GDM1 (cell line): Measurements from ENCODE around the gene RGS6.
"Not testable (repeated sequence)": the region's sequence is repeated elsewhere in the genome, so short reads cannot be mapped to it uniquely, and the experiment has no call there.

Experiments
- DNase-seq: peaks from one replicate; lab custom pipeline; 2025; lab: John Stamatoyannopoulos, UW

The RGS6 gene

GRCh38 chr14:71932229-71932981 lies at the start of gene RGS6:
Gene RGS6, plus strand, starts transcription at chr14:71932429.
- DNase-seq = peak; percentile 5

- DNase-seq = no peak
Observed at GRCh38 chr14:71883094-71883493, 49.1 kb upstream of the RGS6 start.

- DNase-seq = no peak
Observed at GRCh38 chr14:71885301-71885700, 46.9 kb upstream of the RGS6 start.

GRCh38 chr14:71887802-71888201 lies 44.4 kb upstream of the RGS6 start:
- not testable (repeated sequence) for DNase-seq

GRCh38 chr14:71890541-71890940 lies 41.7 kb upstream of the RGS6 start:
- DNase-seq = no peak

GRCh38 chr14:71891185-71891584 lies 41.0 kb upstream of the RGS6 start:
- DNase-seq = no peak

- no peak for DNase-seq
Observed at GRCh38 chr14:71891970-71892369, 40.3 kb upstream of the RGS6 start.

GRCh38 chr14:71905031-71905430 lies 27.2 kb upstream of the RGS6 start:
- no peak for DNase-seq

- no peak for DNase-seq
Observed at GRCh38 chr14:71905860-71906259, 26.4 kb upstream of the RGS6 start.

GRCh38 chr14:71907793-71908515 lies 24.3 kb upstream of the RGS6 start:
- DNase-seq = no peak

- no peak for DNase-seq
Observed at GRCh38 chr14:71911669-71912068, 20.6 kb upstream of the RGS6 start.

GRCh38 chr14:71913342-71913741 lies 18.9 kb upstream of the RGS6 start:
- DNase-seq = no peak

GRCh38 chr14:71918955-71919354 lies 13.3 kb upstream of the RGS6 start:
- DNase-seq = no peak

- DNase-seq = no peak
Observed at GRCh38 chr14:71923513-71923912, 8.7 kb upstream of the RGS6 start.

GRCh38 chr14:71931492-71932228 lies 569 bp upstream of the RGS6 start:
- DNase-seq = no peak

GRCh38 chr14:71933001-71933587 lies 865 bp downstream of the RGS6 start:
- no peak for DNase-seq

GRCh38 chr14:71938273-71938672 lies 6.0 kb downstream of the RGS6 start:
- DNase-seq = not testable (repeated sequence)

- DNase-seq = not testable (repeated sequence)
Observed at GRCh38 chr14:71939344-71939743, 7.1 kb downstream of the RGS6 start.

- DNase-seq = not testable (repeated sequence)
Observed at GRCh38 chr14:71940500-71940899, 8.3 kb downstream of the RGS6 start.

GRCh38 chr14:71941616-71942015 lies 9.4 kb downstream of the RGS6 start:
- not testable (repeated sequence) for DNase-seq

- DNase-seq = peak; percentile 53
Observed at GRCh38 chr14:71942904-71943694, 10.9 kb downstream of the RGS6 start.

GRCh38 chr14:71943695-71944018 lies 11.4 kb downstream of the RGS6 start:
- DNase-seq = no peak
